Liver (tissue), 9 donors: ENCODE data around the gene GSK3A. TPM values are rescaled to one million over a fixed set of nuclear protein-coding genes. Genes with fewer than 3 reads are reported as not detected.

Source experiments
- DNase-seq: peaks from one replicate; pipeline ENCODE4 v3.0.0-alpha.2; 2017; ENCODE audit warnings: low spot score
- H3K27ac ChIP-seq, 2 donors: one replicate each; pipeline ENCODE4 v1.7.0; 2013; ENCODE audit warnings: inconsistent platforms in 2 of 2, low read length in 2 of 2, control low read depth in 1 of 2, low read depth in 1 of 2, mild to moderate bottlenecking in 1 of 2
- H3K27me3 ChIP-seq, 4 donors: one replicate each; pipeline versions ENCODE4 v1.6.1 to v1.7.0; 2013; ENCODE audit warnings: low read length in 3 of 4, inconsistent platforms in 1 of 4, mild to moderate bottlenecking in 1 of 4, moderate library complexity in 1 of 4; ENCODE audit not compliant: control insufficient read depth in 4 of 4, insufficient read depth in 4 of 4
- H3K36me3 ChIP-seq, 4 donors: one replicate each; pipeline versions ENCODE4 v1.6.1 to v1.7.0; 2013; ENCODE audit warnings: low read length in 3 of 4, mild to moderate bottlenecking in 3 of 4, low read depth in 1 of 4, moderate library complexity in 1 of 4; ENCODE audit not compliant: control insufficient read depth in 4 of 4, insufficient read depth in 3 of 4
- H3K4me1 ChIP-seq, 4 donors: one replicate each; pipeline versions ENCODE4 v1.6.1 to v1.7.0; 2013; ENCODE audit warnings: low read length in 3 of 4, mild to moderate bottlenecking in 3 of 4, moderate library complexity in 1 of 4; ENCODE audit not compliant: control insufficient read depth in 4 of 4, insufficient read depth in 4 of 4
- H3K4me3 ChIP-seq, 3 donors: one replicate each; pipeline versions ENCODE4 v1.6.1 to v1.7.0; 2013; ENCODE audit warnings: low read length in 3 of 3, control low read depth in 1 of 3, low read depth in 1 of 3, mild to moderate bottlenecking in 1 of 3
- H3K9ac ChIP-seq, 2 donors: one replicate each; pipeline ENCODE4 v1.7.0; 2013; ENCODE audit warnings: low read length in 2 of 2, mild to moderate bottlenecking in 2 of 2, moderate library complexity in 2 of 2, control low read depth in 1 of 2, low read depth in 1 of 2
- H3K9me3 ChIP-seq, 4 donors: one replicate each; pipeline versions ENCODE4 v1.6.1 to v1.7.0; 2013; ENCODE audit warnings: low read length in 3 of 4; ENCODE audit not compliant: control insufficient read depth in 4 of 4
- ATF3 ChIP-seq: IDR thresholded peaks from 2 replicates; pipeline ENCODE4 v1.6.1; 2016; ENCODE audit warnings: antibody characterized with exemption
- EGR1 ChIP-seq, 2 donors: IDR thresholded peaks; 2 replicates each; pipeline ENCODE4 v1.6.1; 2016 to 2018; ENCODE audit warnings: antibody characterized with exemption in 2 of 2, low read depth in 2 of 2
- FOXA1 ChIP-seq: IDR thresholded peaks from 2 replicates; pipeline ENCODE4 v1.6.1; 2016; ENCODE audit warnings: antibody characterized with exemption
- GABPA ChIP-seq, 2 donors: IDR thresholded peaks in 1 of 2; conservative IDR thresholded peaks in 1 of 2; 2 replicates each; pipeline ENCODE4 v1.6.1; 2016; ENCODE audit warnings: antibody characterized with exemption in 2 of 2, mild to moderate bottlenecking in 1 of 2, moderate library complexity in 1 of 2
- HNF4A ChIP-seq, 2 donors: conservative IDR thresholded peaks; 2 replicates each; pipeline ENCODE4 v1.6.1; 2016; ENCODE audit warnings: antibody characterized with exemption in 2 of 2, mild to moderate bottlenecking in 2 of 2
- HNF4G ChIP-seq: IDR thresholded peaks from 2 replicates; pipeline ENCODE4 v1.6.1; 2016; ENCODE audit warnings: antibody characterized with exemption
- JUND ChIP-seq, 2 donors: IDR thresholded peaks; 2 replicates each; pipeline ENCODE4 v1.6.1; 2016; ENCODE audit warnings: antibody characterized with exemption in 2 of 2
- RXRA ChIP-seq, 2 donors: IDR thresholded peaks; 2 replicates each; pipeline ENCODE4 v1.6.1; 2017 to 2018; ENCODE audit warnings: antibody characterized with exemption in 2 of 2, mild to moderate bottlenecking in 1 of 2
- SP1 ChIP-seq: IDR thresholded peaks from 2 replicates; pipeline ENCODE4 v1.6.1; 2018; ENCODE audit warnings: antibody characterized with exemption, mild to moderate bottlenecking
- TAF1 ChIP-seq: conservative IDR thresholded peaks from 2 replicates; pipeline ENCODE4 v1.6.1; 2016; ENCODE audit warnings: antibody characterized with exemption, mild to moderate bottlenecking
- WGBS: extraction: QIAGEN DNeasy Blood & Tissue Kit; methylation state at CpG from one replicate; pipeline ENCODE4 v1.1.7; 2013; 5-methylcytosine and 5-hydroxymethylcytosine counted together
- polyA plus RNA-seq, 2 donors: library from polyadenylated mRNA; stranded (reverse) in 1 of 2; unstranded in 1 of 2; fragments of 200-250 nt in 1 of 2; fragments of >200 nt in 1 of 2; fragmentation: Nextera tagmentation in 1 of 2; extraction: Ambion mirVana in 1 of 2; gene quantifications; one replicate each; pipeline versions ENCODE4 v1.2.1 to v1.2.3, GENCODE V29; 2013 to 2015
- total RNA-seq, 2 donors: library from RNA; depleted of rRNA; stranded (reverse); fragments of >200 nt; gene quantifications; one replicate each; pipeline ENCODE4 v1.2.3, GENCODE V29; 2014
- TF ChIP-seq, protein P1 (sequence below): IDR thresholded peaks from 2 replicates; pipeline ENCODE4 v1.6.1; 2016; ENCODE audit warnings: antibody characterized with exemption
- TF ChIP-seq, protein P2 (sequence below): IDR thresholded peaks from 2 replicates; pipeline ENCODE4 v1.6.1; 2016; ENCODE audit warnings: antibody characterized with exemption
- donor health status: healthy.
- donor health status: healthy.
- donor health status: healthy.
- donor health status: healthy.
- donor health status: healthy.

GSK3A gene
- total and polyA plus RNA-seq, 4 donors, result 5.9 to 23.1 (median 13.0) TPM

DNA sequence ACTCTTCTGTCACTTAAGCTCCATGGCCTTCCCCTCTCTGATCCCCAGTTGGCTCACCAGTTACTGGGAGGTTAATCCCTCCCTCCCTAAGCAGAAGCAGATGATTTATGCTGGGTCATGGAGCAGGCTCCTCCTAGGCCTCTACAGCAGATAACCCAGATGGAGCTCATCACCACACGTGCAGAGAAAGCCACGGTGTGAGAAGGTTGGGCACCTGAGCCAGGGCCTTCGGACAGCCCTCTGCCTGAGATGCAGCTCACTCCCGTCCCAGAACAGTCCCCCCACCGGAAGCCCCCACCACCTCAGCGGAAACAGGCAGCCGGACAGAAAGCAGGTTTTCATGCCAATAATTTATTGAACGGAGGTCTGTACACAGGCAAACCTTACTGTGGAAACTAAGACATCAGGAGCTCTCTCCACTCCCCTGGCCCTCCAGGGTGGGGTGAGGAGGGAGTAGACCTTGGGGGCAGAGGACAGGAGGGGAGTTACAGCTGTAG, 12.5 kb downstream of the GSK3A start:
- no peaks in the 10 kb centered on the region for H3K4me1 ChIP-seq
- peaks cover 13 to 72% (median 41%) of the 10 kb centered on the region in 4 donors for H3K36me3 ChIP-seq
- H3K4me3 ChIP-seq, result no peak overlapping the region
- H3K27ac ChIP-seq, result no peak overlapping the region
- peak; percentile 70 for DNase-seq
- no peaks in the 10 kb centered on the region for H3K9me3 ChIP-seq
- H3K9ac ChIP-seq, result no peak overlapping the region
- no peaks in the 10 kb centered on the region for H3K27me3 ChIP-seq
- 82% methylated on average over 8 of the region's 8 CpGs for WGBS
- TF ChIP-seq RXRA (IDR thresholded peaks at IDR 0.05), result no peak
- no peak for TF ChIP-seq JUND (IDR thresholded peaks at IDR 0.05)
- TF ChIP-seq, protein P1, sequence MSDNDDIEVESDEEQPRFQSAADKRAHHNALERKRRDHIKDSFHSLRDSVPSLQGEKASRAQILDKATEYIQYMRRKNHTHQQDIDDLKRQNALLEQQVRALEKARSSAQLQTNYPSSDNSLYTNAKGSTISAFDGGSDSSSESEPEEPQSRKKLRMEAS, result no peak

- Histone ChIP-seq H3K4me1 (no peaks in the 10 kb centered on the region), H3K36me3 (peaks cover 13 to 73% (median 42%) of the 10 kb centered on the region in 4 donors), H3K9me3 (no peaks in the 10 kb centered on the region), H3K9ac (no peak overlapping the region), H3K27me3 (no peaks in the 10 kb centered on the region), H3K27ac (no peak overlapping the region), H3K4me3 (no peak overlapping the region)
- peak; percentile 68 for DNase-seq
- TF ChIP-seq GABPA (IDR thresholded peaks at IDR 0.05 in 1 of 2, conservative IDR thresholded peaks at IDR 0.05 in 1 of 2) (no peak), HNF4A (conservative IDR thresholded peaks at IDR 0.05) (no peak), TAF1 (no peak), EGR1 (IDR thresholded peaks at IDR 0.05; ENCODE audit: low read depth in 2 of 2) (no peak), ATF3 (no peak), HNF4G (no peak), SP1 (no peak)
- TF ChIP-seq, protein P2, sequence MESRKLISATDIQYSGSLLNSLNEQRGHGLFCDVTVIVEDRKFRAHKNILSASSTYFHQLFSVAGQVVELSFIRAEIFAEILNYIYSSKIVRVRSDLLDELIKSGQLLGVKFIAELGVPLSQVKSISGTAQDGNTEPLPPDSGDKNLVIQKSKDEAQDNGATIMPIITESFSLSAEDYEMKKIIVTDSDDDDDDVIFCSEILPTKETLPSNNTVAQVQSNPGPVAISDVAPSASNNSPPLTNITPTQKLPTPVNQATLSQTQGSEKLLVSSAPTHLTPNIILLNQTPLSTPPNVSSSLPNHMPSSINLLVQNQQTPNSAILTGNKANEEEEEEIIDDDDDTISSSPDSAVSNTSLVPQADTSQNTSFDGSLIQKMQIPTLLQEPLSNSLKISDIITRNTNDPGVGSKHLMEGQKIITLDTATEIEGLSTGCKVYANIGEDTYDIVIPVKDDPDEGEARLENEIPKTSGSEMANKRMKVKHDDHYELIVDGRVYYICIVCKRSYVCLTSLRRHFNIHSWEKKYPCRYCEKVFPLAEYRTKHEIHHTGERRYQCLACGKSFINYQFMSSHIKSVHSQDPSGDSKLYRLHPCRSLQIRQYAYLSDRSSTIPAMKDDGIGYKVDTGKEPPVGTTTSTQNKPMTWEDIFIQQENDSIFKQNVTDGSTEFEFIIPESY, result no peak
- TF ChIP-seq, protein P1, result no peak
- WGBS, result 82% methylated on average over 4 of the region's 4 CpGs
Observed at GRCh38 chr19:42229301-42229854, 13.0 kb downstream of the GSK3A start.

DNA sequence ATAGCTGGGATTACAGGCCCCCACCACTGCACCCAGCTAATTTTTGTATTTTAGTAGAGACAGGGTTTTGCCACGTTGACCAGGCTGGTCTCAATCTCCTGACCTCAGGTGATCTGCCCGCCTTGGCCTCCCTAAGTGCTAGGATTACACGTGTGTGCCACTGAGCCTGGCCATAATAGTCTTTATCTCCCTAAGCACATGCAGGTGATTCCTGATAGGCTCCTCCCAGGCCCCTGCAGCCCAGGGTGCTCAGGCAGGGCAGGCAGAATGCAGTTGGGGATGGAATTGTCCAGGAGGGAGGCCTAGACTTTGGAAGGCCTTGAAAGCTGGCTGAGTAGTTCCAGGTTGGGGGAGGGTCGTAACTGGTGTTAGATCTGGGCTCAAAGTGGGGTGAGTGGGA, 13.8 kb downstream of the GSK3A start:
- Histone ChIP-seq H3K9ac (no peak overlapping the region), H3K36me3 (peaks cover 13 to 70% (median 40%) of the 10 kb centered on the region in 4 donors), H3K4me1 (no peaks in the 10 kb centered on the region), H3K9me3 (no peaks in the 10 kb centered on the region), H3K27ac (no peak overlapping the region), H3K4me3 (no peak overlapping the region), H3K27me3 (no peaks in the 10 kb centered on the region)
- no peak for DNase-seq
- TF ChIP-seq GABPA (IDR thresholded peaks at IDR 0.05 in 1 of 2, conservative IDR thresholded peaks at IDR 0.05 in 1 of 2), result no peak
- no peak for TF ChIP-seq HNF4G
- no peak for TF ChIP-seq TAF1
- TF ChIP-seq FOXA1, result no peak
- TF ChIP-seq RXRA (IDR thresholded peaks at IDR 0.05), result no peak
- TF ChIP-seq HNF4A (conservative IDR thresholded peaks at IDR 0.05), result no peak
- TF ChIP-seq ATF3, result no peak
- WGBS, result 91% methylated on average over 4 of the region's 4 CpGs
